GM13977 (cell line): Measurements from ENCODE around the gene TMEM116.
"Not testable (repeated sequence)": the region's sequence is repeated elsewhere in the genome, so short reads cannot be mapped to it uniquely, and the experiment has no call there.

Source experiments
- DNase-seq: peaks from one replicate; pipeline ENCODE4 v3.0.0; 2012; ENCODE audit warnings: low spot score
- CTCF ChIP-seq: IDR thresholded peaks from 2 replicates; pipeline ENCODE4 v1.5.1; 2012; ENCODE audit warnings: mild to moderate bottlenecking, control low read depth; ENCODE audit not compliant: insufficient read depth; ENCODE audit errors: extremely low read depth, missing control alignments
- in situ Hi-C: fragments of 300-500 bp; cut with MboI; formaldehyde crosslinking; loops from one replicate; pipeline ENCODE4 v1.12.0; 2022; ENCODE audit warnings: low sequenced_read_pairs, low pct_unique_long_range_greater_than_20kb, mixed read lengths, inconsistent platforms; ENCODE audit not compliant: unreplicated experiment

Gene TMEM116

GRCh38 chr12:112018571-112019237, 5.7 kb upstream of the TMEM116 start:
- DNase-seq: no peak
- TF ChIP-seq CTCF: no peak
- in situ Hi-C loops: no loop called here

GRCh38 chr12:112017041-112017440, 4.1 kb upstream of the TMEM116 start:
- no peak for DNase-seq
- in situ Hi-C loops: no loop called here
- no peak for TF ChIP-seq CTCF

GRCh38 chr12:112015938-112016337, 3.0 kb upstream of the TMEM116 start:
- in situ Hi-C loops: no loop called here
- no peak for TF ChIP-seq CTCF
- no peak for DNase-seq

GRCh38 chr12:112013601-112014402, 837 bp upstream of the TMEM116 start:
- in situ Hi-C loops: no loop called here
- DNase-seq: peak; percentile 38
- TF ChIP-seq CTCF: no peak

- DNase-seq: no peak
- in situ Hi-C loops: no loop called here
- TF ChIP-seq CTCF: no peak
Observed at GRCh38 chr12:112011685-112012084, 1.3 kb downstream of the TMEM116 start.

GRCh38 chr12:112010415-112011344, 2.3 kb downstream of the TMEM116 start:
- no peak for DNase-seq
- TF ChIP-seq CTCF: no peak
- in situ Hi-C loops: no loop called here

- DNase-seq: not testable (repeated sequence)
- in situ Hi-C loops: loop anchor here (10.0 kb wide), 1 partner anchor 55 kb away; no protein-coding TSS in a partner anchor
Observed at GRCh38 chr12:112009596-112009995, 3.4 kb downstream of the TMEM116 start.
